ENCODE data around the gene TNS1.

Gene TNS1

DNA sequence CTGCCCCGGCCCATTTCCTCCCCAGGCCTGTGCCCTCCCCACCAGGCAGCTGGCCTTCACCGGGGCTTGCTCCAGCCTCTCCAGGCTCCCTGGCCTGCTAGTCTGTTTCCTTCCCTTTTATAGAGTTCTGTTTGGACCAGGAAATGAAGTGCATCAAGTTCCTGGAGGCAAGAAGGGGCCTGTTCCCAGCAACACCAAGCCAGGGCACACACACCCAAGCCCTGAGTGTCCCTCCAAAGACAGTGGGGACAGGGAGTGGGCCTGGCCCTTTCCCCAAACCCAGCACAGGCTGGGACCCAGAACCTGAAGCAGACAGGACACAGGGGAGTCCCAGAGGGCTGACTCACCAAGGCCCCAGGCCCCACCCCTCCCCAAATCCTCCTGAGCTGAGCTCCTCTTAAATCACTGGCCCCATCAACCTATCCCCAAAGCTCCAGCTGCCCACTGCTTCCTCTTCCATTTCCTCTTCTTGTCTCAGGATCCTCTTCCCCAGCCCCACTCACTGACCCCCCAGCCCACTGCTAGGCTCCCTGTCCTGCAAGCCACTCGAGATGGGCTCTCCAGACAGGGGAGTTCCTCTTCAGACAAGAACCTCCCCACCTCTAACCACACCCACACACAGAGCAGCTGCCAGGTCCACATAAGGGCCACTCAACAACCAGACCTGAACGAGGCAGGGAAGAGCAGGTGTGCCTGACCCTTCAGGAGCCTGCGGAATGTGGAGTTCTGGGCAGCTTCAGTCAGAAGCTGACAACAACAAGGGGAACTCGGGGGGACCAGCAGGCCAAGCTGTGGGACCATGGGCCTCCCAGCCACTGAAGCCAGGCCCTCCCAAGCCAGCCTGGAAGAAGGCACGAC is 74.2 kb downstream of the TNS1 start:
- no peak for DNase-seq

DNA sequence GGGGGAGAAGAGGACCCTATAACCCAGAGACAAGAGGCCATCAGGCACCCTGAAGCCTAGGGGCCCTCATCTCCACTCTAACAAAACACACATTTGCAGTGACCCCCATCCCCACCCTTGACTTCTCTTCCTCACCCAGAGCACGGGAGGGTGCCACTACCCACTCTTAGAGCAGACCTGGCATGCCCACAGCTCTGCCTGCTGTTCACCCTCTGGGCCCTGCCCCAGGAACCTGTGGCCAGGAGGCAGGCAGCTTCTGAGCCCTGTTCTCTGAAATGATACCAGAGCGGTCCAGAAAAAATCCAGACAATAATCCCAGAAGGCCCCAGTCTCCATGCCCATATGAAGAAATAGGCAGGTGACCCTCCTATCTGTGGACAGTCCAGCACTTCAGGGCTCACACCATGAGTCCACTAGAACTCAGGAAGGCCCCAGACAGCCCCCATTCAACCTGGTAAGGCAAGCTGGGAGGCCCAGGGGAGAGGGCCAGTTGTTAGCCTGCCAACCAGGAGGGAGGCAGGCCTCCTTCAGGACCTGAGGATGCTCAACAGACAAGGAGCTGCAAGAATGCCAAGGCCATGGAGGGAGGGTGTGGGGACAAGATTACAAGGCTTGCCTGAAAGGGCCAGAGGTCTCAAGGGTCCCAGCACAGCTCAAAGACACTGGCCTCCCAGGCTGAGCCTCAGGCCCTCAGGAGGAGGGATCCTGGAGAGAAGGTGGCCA is 75.0 kb downstream of the TNS1 start:
- DNase-seq = no peak

DNA sequence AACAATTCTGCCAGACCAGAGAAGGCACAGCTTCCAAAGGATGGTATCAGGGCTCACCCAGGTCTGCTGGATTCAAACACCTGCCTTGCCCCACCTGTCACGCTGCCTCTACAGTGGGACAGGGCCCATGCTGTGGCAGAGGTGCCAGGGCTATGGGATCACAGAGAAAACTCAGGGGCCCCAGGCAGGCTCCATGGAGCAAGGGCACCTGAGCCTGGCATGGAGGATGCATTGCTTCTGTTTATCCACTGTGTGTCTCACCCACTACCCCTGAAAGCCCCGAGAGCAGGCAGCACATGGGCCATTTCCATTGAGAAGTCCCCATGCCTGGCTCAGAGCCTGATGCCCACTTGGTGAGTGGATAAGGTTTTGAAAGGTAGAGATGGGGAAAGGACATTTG is 76.0 kb downstream of the TNS1 start:
- no peak for DNase-seq

DNA sequence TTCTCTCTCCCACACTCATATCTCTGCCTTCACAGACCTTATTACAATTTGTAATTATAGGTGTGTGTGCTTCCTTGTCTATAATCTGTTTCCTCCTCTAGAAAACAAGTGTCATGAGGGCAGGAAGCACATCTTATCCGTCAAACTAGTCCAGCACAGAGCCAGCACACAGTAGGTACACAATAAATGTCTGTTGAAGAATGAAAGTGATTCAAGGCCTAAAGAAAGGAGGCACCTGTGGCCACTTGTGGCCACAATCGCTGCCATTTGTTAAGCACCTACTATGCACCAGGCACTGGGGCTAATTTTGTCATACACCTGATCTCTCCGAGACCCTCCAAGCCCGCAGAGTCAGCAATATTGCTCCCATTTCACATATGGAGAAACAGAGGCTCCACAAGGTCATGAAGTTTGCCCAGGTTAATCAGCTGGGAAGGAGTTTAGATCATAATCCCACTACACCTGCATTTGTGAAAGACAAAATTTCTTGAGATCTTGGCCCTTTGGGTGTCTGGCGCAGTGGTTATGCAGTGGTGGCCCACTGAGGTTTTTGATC is 78.4 kb downstream of the TNS1 start:
- no peak for DNase-seq

DNA sequence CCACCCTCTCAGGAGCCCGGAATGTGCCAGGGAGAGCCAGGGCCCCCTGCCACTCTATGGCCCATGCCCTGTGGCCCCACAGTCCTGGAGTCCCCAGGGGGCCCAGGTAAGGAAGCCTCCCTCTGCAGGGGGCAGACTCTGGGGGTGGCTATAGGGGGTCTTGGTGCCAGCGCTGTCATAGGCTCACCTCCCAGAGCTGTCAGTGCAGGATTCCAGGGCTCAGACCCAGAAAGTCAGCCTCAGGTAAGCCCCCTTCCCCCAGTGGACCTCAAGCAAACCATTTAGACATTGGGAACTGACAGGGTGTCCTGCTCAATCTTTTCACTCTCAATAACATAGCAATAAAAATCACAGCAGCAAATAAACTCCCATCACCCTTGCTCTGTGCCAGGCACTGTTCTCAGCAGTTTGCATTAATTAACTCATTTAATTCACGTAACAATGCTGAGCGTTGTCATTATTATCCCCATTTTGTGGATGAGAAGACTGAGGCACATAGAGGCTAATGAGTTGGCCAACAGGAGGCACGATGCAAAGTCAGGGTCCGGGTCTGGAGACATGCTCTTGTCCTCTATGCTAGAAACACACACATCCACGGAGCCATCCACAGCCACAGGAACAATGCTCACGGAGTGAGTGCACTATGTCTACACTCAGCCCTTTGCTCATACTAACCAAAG is 79.6 kb downstream of the TNS1 start:
- no peak for DNase-seq

DNA sequence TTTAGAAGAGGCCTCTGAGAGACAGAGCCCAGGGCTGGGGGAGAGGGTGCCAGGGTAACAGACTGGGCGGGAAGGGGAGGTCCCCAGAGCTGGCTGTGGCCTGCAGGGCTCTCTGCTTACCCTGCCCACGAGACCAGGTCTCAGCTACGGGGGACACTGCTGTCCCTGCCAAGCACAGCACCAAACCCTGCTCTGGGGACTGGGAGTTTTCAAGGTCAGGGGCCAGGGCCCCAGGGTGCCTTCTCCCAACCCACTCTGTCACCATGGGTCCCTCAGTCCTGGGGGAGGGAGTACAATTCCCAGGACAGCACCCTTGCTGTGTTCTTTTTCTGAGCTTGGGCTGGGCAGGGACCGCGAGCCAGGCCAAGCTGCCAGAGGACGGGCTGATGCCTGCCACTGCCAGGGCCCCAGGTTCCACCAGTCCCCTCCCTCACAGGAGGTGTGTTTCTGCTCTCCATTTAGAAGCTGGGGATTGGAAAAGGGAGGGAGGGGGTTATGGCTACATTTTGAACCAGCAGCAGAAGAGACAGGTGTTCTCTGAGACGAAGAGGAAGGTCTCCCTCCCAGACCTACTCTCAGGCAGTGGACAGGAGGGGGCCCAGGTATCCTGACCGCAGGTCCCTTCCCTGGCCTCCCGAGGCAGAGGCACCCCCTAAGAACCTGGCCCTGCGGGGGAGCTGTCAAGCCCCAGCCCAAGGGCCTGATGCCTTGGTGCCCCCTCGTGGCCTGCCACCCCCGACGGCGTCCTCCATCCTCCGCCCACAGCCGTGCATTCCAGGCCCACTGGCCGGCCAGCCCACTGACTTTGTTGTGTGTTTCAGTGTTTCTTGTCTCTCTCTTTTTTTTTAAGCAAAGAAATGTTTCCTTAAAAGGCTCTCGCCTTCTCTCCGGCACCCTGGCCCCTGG is 80.4 kb downstream of the TNS1 start:
- DNase-seq = no peak

DNA sequence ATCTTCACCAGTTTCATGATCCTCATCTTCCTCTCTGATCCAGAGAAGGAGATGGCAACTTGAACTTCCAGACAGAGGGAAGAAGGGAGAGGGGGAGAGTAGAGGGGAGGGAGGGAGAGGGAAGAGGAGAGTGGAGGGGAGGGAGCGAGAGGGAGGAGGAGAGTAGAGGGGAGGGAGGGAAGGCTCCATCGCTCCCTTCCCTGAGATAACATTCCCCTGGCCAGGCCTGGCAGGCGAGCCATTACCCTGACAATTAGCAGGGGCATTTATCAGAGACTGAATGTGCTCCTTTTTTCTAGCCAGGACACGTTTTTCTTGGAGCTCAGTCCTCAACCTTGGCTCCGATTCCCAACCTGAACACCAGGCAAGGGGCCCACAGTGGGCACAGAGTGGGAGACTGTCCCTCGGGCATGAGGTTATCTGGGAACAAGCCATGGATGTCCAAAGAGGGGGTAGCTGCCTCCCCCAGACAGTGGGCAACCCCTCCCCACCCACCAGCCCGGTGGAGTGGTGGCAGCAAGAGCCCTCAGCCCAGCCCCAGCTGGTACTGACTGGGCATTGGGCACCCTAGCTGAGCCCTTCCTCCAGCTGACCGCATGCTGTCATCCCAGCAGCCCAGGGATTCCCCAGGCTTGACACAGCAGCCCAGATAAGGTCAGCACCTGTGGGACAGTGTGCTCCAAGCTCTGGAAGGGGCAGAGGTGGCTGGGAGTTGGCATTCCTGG is 81.8 kb downstream of the TNS1 start:
- no peak for DNase-seq

DNA sequence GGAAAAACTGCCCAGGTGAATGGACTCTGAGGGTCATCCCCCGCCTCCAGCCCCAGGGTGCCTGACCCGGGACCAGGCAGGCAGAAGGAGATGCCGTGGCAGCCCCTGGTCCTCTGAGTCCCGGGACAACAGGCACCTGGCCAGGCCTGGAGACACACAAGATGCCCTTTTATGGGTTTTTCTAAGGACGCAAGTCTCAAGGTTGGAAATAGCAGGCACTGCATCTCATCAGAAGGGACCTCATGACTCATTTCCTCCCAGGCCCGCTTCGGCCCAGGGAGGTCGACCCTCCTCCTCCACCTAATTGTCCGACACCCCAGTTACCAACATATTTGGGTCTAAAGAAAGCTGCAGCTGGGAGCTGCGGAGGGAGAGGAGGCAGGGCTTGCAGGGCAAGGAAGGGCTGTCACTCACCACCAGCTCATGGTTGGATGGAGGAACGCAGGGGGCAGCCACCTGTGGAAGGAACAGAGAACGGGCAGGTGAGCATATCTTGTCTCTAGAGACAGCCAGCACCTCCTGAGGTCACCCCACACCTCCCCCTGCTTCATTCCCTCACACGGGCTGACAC is 82.9 kb downstream of the TNS1 start:
- no peak for DNase-seq

DNA sequence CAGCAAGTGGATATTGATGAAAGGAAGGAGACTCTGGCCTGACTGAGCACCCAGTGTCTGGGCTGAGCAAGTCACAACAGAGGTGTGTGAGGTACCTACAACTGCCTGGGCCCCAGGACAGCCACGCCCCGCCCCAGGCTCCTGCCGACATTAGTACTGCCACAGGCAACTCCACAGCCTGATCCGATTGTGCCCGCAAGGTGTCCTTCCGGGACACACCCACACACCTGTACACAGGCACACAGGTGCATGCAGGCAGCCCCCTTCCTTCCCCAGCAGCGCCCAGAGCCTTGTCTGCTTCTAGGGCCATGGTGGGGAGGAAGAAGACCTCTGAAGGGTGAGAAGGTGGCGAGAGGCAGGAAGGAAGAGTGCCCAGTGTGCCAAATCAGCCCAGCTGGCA is 83.6 kb downstream of the TNS1 start:
- no peak for DNase-seq

DNA sequence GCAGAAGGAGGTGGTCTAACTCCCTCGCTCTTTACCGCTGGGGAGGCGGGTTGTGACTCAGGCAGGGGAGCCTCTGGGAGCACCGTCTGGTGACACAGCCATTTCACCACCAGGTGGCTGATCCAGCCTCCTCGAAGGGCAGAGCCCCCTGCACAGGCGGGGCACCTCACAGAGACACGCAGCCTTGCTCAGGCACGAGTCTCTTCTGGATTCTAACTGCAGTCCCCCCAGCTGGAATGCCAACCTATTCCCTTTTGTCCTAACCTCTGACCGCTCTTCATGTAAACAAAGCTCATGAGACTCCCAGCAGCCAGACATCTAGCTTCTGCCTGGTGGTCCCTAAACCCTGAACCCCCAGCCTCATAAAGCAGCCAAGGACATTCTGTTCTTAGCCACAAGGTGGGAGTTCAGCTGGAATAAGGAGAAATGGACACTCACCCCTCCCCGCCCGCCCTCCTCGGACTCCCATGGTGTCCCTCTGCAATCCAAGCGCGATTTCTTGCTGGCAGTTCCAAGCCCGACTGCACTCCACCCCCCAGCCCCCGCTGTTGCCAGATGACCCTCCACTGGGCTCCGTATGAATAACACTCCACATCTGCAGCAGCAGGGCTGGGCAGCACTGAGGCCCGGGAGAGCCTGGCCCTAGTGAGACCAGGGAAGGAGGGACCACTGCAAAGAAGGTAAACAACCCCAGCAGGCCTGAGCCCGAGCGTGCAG is 84.3 kb downstream of the TNS1 start:
- DNase-seq = no peak

DNA sequence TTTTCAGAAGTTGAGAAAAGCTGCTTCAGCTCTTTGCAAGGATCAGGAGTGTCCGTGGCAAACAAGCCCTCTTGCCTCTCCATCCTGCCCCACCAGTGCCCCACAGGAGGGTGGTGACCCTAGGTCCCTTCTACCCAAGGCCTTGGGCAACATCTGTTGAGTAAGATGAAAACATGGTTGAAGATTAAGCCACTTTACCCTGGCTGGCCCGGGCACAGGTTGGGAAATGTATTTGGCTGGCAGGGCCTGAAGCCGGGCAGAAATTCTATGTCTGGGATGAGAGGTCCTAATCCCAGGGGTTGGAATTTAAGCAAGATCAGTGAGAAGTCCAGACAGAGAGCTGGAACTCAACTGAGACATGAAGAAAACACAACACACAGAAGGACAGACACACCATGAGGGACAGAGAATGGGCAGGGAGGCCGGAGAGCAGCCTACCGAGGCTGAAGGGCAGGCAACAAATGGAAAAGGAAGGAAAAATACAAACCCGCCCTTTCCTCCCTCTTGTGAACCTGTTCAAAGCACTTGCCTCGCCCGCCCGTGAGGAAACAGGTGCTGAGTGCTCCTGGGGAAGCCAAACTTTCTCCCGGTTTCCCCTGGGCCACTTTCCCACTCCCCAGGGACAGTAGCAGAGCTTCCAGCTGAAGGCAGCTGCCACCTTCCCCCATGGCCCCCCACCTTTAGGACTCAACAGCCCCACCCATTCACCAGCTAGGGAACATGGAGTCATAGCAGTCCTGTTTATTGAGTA is 86.1 kb downstream of the TNS1 start:
- DNase-seq = no peak

DNA sequence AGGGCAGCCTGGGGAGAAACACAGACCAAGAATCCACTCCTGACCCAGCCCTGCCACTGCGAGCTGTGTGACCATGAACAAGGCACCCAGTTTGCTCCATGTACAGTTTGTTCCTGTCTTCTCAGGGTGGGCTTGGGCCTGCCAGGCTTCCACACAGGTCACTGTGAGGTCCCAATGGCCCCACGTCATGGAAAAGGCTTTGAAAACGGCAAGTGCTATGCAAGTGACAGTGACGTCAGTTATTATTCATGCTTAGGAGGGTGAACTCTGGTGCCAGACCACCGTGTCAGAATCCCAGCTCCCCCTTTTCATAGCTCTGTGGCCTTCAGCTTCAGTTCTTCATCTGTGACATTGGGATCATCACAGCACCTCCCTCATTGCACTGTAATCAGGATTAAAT is 87.1 kb downstream of the TNS1 start:
- no peak for DNase-seq

DNA sequence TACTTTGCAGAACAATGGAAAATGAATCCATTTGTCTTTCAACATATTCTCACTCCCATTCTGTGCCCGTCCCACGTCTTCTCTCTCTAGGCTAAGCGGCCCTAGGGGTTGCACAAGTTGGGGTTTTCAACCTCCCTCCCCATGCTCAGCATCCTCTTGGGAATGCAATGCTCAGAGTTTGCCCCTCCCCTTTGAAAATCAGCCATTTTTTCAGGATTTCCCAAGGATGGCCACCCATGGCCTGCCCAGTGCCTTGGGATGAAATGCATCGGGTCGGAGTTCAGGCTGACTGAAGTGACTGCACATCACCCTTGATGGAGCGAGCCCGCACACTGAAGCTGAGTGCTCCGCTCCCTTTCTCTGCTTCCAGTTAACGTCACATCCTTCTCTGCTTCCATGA is 87.9 kb downstream of the TNS1 start:
- no peak for DNase-seq

DNA sequence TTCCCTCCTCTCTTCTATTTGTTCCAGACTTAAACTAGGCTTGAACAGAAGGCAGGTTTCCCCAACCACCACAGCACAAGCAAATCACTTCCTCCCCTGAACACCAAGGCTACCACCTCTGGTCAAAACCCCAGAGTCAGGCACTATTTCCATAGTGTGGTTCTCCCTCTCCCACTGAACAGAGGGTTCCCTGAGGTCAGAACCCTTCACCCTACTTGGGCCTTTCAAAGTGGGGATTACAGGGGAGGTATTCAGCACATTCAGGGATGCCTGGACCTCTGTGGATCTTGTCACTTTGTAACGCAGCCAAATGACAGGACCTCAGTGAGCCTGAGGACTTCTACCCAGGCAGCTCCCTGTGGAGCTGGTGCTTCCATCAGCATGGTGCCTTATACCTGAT is 88.7 kb downstream of the TNS1 start:
- no peak for DNase-seq

DNA sequence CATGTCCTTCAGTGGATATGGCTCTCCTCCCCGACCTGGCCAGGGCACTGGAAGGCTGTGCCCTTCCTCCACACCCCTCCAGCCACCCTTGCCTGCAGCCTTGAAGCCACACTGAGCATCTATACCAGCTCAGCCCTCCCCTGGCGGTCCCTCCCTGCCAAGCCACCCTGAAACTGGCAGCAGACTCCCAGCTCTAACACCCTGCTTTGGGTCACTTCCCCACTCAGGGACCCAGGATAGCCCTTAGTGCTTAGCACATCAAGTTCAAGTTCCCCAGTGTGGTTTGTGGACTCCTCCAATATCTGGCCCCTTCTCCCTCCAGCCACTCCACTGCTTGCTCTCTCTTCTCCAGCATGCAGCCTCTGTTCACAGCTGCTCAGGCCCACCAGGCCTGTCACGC is 89.4 kb downstream of the TNS1 start:
- no peak for DNase-seq

DNA sequence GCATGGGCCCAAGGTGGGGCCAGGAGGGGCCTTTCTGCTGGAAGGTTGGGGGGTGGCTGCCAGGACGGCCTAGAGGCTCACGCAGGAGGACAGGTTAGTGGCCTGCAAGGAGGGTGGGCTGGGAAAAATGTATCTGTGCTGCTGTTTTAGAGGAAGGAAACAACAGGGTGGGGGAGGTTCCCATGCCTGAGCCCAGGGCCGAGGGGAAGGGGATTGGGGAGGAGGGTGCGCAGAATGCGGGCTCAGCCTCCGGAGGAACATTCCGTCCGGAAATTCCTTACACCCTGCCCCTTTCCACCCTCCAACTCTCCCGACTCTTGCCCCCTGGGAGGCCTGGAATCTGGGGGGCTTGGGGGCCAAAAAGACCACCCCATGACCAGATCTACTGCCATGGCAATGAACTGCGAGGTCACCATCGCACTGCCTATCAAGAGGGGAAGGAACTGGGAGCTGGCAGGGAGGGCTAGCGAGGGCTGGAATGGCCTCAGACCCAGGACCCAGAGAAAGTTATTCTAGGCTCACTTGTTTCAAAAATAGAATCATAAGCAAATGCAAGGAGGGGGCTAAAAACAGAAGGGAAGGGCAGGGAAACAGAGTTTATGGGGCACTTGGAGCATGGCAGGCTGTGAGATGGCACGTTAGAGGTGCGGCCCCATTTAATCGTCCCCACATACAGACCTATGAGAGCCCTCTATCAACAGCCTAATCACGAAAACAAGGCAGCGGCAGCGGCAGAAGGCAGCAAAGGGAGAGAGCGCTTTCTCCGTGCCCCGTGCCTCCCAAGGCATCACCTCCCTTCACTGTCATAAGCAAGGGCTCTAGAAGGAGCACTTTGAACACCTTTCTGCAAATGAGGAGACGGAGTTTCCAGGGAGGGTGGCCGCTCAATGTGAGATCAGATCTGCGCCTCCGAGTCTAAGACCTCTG is 90.4 kb downstream of the TNS1 start:
- DNase-seq = no peak

DNA sequence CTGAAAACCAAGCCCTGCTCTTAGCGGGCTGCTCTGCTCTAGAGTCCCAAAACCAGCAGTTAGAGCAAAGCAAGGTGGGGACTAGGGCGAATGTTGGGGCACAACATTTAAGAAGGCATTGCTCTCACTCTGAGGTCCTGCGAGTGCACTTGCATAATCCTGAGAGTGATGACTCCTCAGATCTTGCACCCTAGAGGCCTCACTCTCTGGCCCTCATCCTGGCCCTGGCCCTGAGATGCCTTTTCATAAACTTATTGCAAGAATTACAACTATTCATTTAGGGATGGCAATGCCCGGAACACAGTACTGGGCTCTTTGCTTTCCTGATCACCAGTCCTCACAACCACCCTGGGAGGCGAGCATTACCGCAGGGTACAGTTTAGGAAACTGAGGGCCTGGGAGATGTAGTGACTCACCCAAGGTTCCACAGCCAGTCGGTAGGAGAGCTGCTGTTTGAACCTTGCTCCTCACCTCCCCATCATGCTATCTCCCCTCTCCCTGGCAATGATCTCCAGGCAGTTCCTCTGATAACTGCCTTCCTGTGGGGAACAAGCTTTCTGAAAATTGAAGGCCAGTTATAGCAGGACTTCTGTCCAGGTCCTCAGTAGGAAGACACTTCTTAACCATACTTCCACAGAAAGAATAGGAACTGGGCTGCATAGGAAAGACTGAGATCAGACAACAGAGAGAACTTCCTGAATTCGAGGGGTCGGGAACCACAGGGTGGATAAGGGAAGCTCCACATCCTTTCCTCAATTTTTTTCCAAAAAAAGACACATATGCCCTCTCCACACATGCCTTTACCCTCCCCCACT is 91.3 kb downstream of the TNS1 start:
- DNase-seq = no peak

DNA sequence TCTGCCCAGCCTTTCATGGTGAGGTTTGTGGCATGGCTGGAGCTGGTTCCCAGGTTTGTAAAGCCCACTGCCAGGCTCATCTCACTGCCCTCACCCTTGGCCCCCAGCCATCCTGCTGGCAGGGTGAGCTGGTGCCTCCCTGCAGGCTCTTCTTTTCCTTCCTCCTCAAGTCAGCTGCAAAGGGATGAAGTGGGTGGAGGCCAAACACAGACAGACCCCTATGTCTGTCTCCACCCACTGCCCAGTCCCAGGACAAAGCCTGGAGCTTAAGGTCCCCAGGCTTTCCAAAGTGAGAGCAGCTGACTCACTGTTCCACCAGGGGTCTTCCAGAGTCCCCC is 92.0 kb downstream of the TNS1 start:
- no peak for DNase-seq

All from activated CD4-positive, CD25-positive, alpha-beta regulatory T cell (primary cell).